HG03457 (cell line): Measurements from ENCODE around the gene XXYLT1.
"Not testable (repeated sequence)": the region's sequence is repeated elsewhere in the genome, so short reads cannot be mapped to it uniquely, and the experiment has no call there.

Experiments
- ATAC-seq: cut with Tn5 transposase; IDR thresholded peaks from one replicate; pipeline ENCODE4 v1.9.1; 2021; ENCODE audit warnings: moderate number of reproducible peaks; ENCODE audit not compliant: unreplicated experiment

The XXYLT1 gene

GRCh38 chr3:195117978-195118581 lies 152.9 kb downstream of the XXYLT1 start:
- ATAC-seq = no peak

- ATAC-seq = no peak
These were observed 154.4 kb downstream of the XXYLT1 start for GRCh38 chr3:195116407-195117185.

DNA sequence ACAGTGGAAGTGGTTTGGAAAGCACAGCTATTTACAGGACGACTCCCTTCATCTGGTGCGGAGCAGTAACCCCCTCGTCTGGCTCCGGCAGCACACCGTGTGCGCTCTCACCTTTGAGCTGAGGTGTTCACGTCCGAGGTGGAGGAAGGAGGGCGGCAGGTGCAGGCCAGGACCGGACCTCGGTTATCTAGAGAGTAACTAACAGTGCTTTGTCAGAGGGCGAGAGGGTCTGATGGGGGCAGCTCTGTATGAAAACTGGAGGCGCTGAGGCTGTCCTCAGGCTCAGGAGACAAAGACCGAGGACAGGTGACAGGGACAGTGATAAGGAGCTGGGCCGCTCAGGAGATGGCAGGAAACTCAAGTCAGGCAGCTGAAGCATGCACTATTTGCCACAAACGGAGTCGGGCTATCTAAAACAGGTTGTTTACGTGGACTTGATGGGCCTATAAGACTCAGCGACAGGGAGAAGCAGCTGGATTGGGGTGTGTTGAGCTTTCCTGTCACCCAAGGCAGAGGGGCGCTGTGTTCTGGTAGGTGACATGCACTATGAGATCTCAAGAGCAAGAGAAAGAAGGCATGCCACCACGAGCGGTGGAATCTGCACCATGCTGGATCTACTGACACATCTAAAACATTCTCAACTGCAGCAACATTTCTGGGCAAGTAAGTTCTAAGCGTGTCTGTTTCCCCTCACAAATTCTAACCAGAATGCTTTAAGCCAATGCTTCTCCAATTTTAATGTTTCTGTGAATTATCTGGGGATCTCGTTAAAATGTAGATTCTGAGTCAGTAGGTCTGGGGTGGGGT lies 155.2 kb downstream of the XXYLT1 start:
- no peak for ATAC-seq

- no peak for ATAC-seq
These were observed 156.0 kb downstream of the XXYLT1 start for GRCh38 chr3:195114786-195115599.

DNA sequence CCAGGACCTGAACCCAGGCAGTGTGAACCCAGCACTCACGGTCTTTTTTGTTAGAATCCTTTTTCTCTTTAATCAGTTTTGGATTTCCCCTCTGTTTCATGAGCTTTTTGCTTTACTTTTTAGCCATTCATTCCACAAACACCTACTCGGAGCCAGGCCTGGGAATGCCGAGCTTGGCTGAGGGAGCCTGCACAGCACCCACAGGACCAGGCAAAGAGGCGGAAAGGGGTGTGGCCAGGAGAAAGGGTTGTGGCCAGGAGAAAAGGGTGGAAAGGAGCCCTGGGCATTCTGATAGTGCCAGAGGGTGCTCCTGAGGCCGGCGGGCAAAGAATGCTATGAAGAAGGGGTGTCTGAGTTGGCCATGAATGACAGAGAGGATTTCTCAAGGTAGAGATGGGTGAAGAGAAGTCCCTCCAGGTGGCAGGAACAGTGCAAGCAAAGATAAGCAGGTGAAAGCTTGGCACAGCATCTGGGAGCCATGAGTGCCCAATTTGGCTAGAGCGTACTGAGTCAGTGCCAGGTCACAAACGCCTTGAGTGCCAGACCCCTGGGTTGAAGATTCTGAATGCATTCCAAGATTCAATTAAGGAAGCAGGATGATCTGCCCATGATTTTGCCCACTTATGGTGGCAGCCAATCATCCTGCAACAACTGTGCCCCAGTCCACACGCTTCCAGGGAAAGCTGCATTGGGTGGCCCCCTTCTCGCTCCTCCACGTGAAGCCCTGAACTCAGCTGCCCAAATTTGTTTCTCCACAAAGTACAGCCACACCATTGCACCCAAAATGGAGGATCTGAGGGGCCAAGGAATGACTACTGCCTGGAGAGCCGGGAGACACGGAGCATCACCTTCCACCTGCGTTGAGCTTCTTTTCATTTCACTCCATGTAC lies 157.2 kb downstream of the XXYLT1 start:
- no peak for ATAC-seq

DNA sequence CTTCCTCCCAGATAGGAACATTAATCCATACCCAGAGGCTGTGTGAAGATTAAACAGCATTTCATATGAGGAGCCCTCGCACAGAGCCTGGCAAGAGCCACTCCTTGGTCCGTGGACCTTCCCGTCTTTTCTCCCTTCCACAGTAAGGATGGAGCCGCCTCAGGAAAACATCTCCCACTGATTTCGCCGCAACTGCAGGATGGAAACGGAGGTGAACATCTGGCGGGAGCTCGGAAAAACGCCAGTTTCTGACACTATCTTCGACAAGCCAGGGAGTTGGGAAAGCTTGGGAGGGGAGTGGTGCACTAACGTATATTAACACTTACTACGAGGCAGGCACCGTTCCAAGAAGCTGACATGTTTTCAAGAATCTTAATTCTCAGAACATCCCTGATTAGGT lies 157.9 kb downstream of the XXYLT1 start:
- no peak for ATAC-seq

GRCh38 chr3:195112361-195112791 lies 158.6 kb downstream of the XXYLT1 start:
- ATAC-seq = no peak

- no peak for ATAC-seq
These were observed 159.2 kb downstream of the XXYLT1 start for GRCh38 chr3:195111766-195112165.

DNA sequence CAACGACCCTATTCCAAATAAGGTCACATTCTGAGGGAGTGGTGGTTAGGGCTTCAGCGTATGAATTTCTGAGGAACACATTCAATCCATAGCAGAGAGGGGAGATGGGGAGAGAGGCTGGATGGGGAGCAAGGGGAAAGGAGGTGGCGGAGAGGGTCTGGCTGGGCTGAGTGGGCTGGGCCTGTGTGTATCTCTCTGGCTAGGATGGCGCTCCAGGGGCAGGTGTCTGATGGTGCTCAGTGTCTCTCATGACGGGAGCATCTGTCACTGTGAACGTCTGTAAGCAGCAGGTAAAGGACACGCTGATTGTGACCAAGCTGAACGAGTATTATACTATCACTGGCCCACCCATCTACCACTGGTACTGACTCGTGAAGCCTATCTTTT lies 159.6 kb downstream of the XXYLT1 start:
- no peak for ATAC-seq

- no peak for ATAC-seq
These were observed 160.2 kb downstream of the XXYLT1 start for GRCh38 chr3:195110647-195111318.

DNA sequence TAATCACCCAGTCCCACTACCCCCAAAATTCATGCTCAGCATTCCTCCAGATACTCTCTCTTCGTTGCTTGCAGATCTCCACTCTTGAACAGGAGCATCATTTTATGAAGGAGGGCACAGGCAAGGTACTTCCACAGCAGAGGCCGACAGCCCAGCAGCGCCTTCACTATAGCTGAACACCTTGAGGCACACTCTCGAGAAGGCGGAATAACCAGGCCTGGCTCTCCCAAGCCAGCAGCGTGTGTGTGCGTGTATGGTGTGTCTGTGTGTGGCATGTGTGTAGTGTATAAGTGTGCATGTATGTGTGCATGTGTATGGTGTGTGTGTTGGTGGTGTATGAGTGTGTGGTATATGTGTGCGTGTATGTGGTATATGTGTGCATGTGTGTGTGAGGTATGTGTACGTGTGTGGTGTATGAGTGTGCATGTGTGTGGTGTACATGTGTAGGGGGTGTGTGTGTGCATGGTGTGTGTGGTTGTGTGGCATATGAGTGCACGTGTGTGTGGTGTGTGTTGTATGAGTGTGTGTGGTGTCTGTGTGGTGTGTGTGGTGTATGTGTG lies 161.8 kb downstream of the XXYLT1 start:
- ATAC-seq = no peak

- ATAC-seq = no peak
These were observed 163.4 kb downstream of the XXYLT1 start for GRCh38 chr3:195107593-195107992.

DNA sequence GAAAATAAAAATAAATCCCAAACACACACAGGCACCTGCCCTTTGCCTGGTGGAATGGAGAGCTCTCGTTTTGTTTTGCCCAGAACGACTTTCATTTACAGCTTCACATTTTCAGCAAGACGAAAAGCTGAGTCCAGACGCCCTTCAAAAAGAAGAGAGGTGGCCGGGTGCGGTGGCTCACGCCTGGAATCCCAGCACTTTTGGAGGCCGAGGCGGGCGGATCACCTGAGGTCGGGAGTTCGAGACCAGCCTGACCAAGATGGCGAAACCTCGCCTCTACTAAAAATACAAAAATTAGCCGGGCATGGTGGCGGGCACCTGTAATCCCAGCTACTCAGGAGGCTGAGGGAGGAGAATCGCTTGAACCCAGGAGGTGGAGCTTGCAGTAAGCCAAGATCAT lies 163.9 kb downstream of the XXYLT1 start:
- not testable (repeated sequence) for ATAC-seq

- ATAC-seq = peak; percentile 59
These were observed 164.5 kb downstream of the XXYLT1 start for GRCh38 chr3:195106418-195106906.

GRCh38 chr3:195105841-195106417 lies 165.0 kb downstream of the XXYLT1 start:
- ATAC-seq = no peak

- ATAC-seq = no peak
These were observed 165.6 kb downstream of the XXYLT1 start for GRCh38 chr3:195105389-195105788.

DNA sequence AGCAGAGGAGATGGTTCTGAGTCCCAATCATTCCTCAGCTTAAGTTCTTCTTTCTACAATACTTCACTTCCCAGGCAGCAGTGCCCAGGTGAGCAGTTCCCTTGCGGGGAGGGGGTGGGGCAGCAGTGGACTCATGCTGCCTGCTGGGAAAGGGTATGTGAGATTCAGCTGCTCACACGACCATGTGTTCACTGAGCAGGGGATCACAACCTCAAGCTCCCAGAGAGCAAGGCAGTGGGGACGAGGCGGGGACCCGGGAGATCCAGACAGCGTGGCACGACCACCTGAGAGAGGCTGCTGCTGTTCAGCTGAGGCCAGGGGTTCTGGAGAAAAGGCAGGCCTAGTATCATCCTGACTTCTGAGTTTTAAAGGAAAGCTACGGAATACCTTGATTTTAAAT lies 166.6 kb downstream of the XXYLT1 start:
- ATAC-seq = no peak

GRCh38 chr3:195103623-195104022 lies 167.3 kb downstream of the XXYLT1 start:
- no peak for ATAC-seq
